Thymus (tissue), 11 donors: ENCODE measurements around the gene DBR1. TPM values are rescaled to one million over a fixed set of nuclear protein-coding genes. Genes with fewer than 3 reads are reported as not detected.
"Not testable (repeated sequence)": the region's sequence is repeated elsewhere in the genome, so short reads cannot be mapped to it uniquely, and the experiment has no call there.

Source experiments
- DNase-seq, 9 donors: peaks; one replicate each; pipeline ENCODE4 v3.0.0-alpha.2; 2013; ENCODE audit warnings: low spot score in 9 of 9, low read depth in 6 of 9, missing footprints in 1 of 9
- H3K27ac ChIP-seq, 2 donors: one replicate each; pipeline ENCODE4 v1.5.1; 2013; ENCODE audit warnings: control low read depth in 1 of 2, low read depth in 1 of 2, low read length in 1 of 2, mild to moderate bottlenecking in 1 of 2, moderate library complexity in 1 of 2
- H3K27me3 ChIP-seq, 2 donors: one replicate each; pipeline ENCODE4 v1.5.1; 2013; ENCODE audit warnings: low read length in 1 of 2; ENCODE audit not compliant: control insufficient read depth in 2 of 2, insufficient read depth in 1 of 2
- H3K36me3 ChIP-seq, 2 donors: one replicate each; pipeline ENCODE4 v1.5.1; 2013; ENCODE audit warnings: low read length in 1 of 2, mild to moderate bottlenecking in 1 of 2, moderate library complexity in 1 of 2; ENCODE audit not compliant: control insufficient read depth in 2 of 2, insufficient read depth in 2 of 2
- H3K4me1 ChIP-seq, 2 donors: one replicate each; pipeline ENCODE4 v1.5.1; 2013; ENCODE audit warnings: low read length in 2 of 2; ENCODE audit not compliant: control insufficient read depth in 2 of 2, insufficient read depth in 2 of 2
- H3K4me3 ChIP-seq, 2 donors: one replicate each; pipeline ENCODE4 v1.5.1; 2013; ENCODE audit warnings: low read length in 2 of 2, control low read depth in 1 of 2, mild to moderate bottlenecking in 1 of 2
- H3K9me3 ChIP-seq, 2 donors: one replicate each; pipeline ENCODE4 v1.5.1; 2013; ENCODE audit warnings: low read length in 1 of 2, mild to moderate bottlenecking in 1 of 2; ENCODE audit not compliant: control insufficient read depth in 2 of 2, insufficient read depth in 1 of 2
- WGBS: extraction: QIAGEN DNeasy Blood & Tissue Kit; methylation state at CpG from one replicate; pipeline ENCODE4 v1.1.7; 2013; 5-methylcytosine and 5-hydroxymethylcytosine counted together
- polyA plus RNA-seq: library from polyadenylated mRNA; stranded (reverse); fragments of 200-250 nt; gene quantifications from one replicate; pipeline ENCODE4 v1.2.3, GENCODE V29; 2013
- total RNA-seq: library from RNA; stranded (reverse); fragments of 120-200 nt; gene quantifications from one replicate; pipeline ENCODE4 v1.2.4, GENCODE V29; 2013
- donor health status: healthy.

The DBR1 gene
- total and polyA plus RNA-seq, 2 donors = 12.7 to 16.4 TPM

GRCh38 chr3:138173769-138174420 is 826 bp downstream of the DBR1 start:
- 83% methylated on average over 13 of the region's 13 CpGs for WGBS
- H3K27ac ChIP-seq = peak overlapping the region in 1 of 2 donors; percentile 83
- H3K4me1 ChIP-seq = peaks cover 4 to 9% of the 10 kb centered on the region in 2 donors
- peak overlapping the region; percentile 86 to 91 for H3K4me3 ChIP-seq
- H3K9me3 ChIP-seq = no peaks in the 10 kb centered on the region
- H3K36me3 ChIP-seq = peaks cover 7 to 10% of the 10 kb centered on the region in 2 donors
- no peaks in the 10 kb centered on the region for H3K27me3 ChIP-seq
- no peak for DNase-seq

GRCh38 chr3:138172625-138173024 is 2.1 kb downstream of the DBR1 start:
- H3K4me1 ChIP-seq = peaks cover 4 to 9% of the 10 kb centered on the region in 2 donors
- H3K27ac ChIP-seq = no peak overlapping the region
- no peak for DNase-seq
- 97% methylated on average over 2 of the region's 2 CpGs for WGBS
- no peaks in the 10 kb centered on the region for H3K9me3 ChIP-seq
- H3K27me3 ChIP-seq = no peaks in the 10 kb centered on the region
- no peak overlapping the region for H3K4me3 ChIP-seq
- peaks cover 12 to 15% of the 10 kb centered on the region in 2 donors for H3K36me3 ChIP-seq

- no peaks in the 10 kb centered on the region for H3K9me3 ChIP-seq
- no peak overlapping the region for H3K27ac ChIP-seq
- no peak overlapping the region for H3K4me3 ChIP-seq
- H3K36me3 ChIP-seq = peaks cover 28 to 55% of the 10 kb centered on the region in 2 donors
- 96% methylated on average over 2 of the region's 2 CpGs for WGBS
- H3K4me1 ChIP-seq = no peaks in the 10 kb centered on the region
- H3K27me3 ChIP-seq = no peaks in the 10 kb centered on the region
- no peak for DNase-seq
These were observed 9.7 kb downstream of the DBR1 start for GRCh38 chr3:138165061-138165460.

GRCh38 chr3:138157743-138158142 is 17.0 kb downstream of the DBR1 start:
- no peaks in the 10 kb centered on the region for H3K4me1 ChIP-seq
- no peak for DNase-seq
- no peaks in the 10 kb centered on the region for H3K27me3 ChIP-seq
- 98% methylated on average over 4 of the region's 4 CpGs for WGBS
- H3K9me3 ChIP-seq = no peaks in the 10 kb centered on the region
- no peak overlapping the region for H3K27ac ChIP-seq
- H3K36me3 ChIP-seq = peaks cover 7 to 10% of the 10 kb centered on the region in 2 donors
- no peak overlapping the region for H3K4me3 ChIP-seq

GRCh38 chr3:138154534-138154933 is 20.2 kb downstream of the DBR1 start:
- no peaks in the 10 kb centered on the region for H3K9me3 ChIP-seq
- H3K27ac ChIP-seq = no peak overlapping the region
- H3K36me3 ChIP-seq = no peaks in the 10 kb centered on the region
- H3K27me3 ChIP-seq = no peaks in the 10 kb centered on the region
- H3K4me3 ChIP-seq = no peak overlapping the region
- H3K4me1 ChIP-seq = no peaks in the 10 kb centered on the region
- no peak for DNase-seq

- Histone ChIP-seq H3K27me3 (no peaks in the 10 kb centered on the region), H3K4me1 (no peaks in the 10 kb centered on the region), H3K27ac (no peak overlapping the region), H3K9me3 (no peaks in the 10 kb centered on the region), H3K4me3 (no peak overlapping the region), H3K36me3 (no peaks in the 10 kb centered on the region)
- DNase-seq = no peak
- 85% methylated on average over 4 of the region's 4 CpGs for WGBS
These were observed 26.2 kb downstream of the DBR1 start for GRCh38 chr3:138148503-138148902.

GRCh38 chr3:138142181-138142580 is 32.5 kb downstream of the DBR1 start:
- not testable (repeated sequence) for H3K4me3 ChIP-seq, H3K9me3 ChIP-seq, H3K27ac ChIP-seq, H3K27me3 ChIP-seq, DNase-seq, H3K36me3 ChIP-seq, H3K4me1 ChIP-seq
- 97% methylated on average over 3 of the region's 3 CpGs for WGBS

GRCh38 chr3:138140940-138141339 is 33.8 kb downstream of the DBR1 start:
- no peaks in the 10 kb centered on the region for H3K9me3 ChIP-seq
- no peak overlapping the region for H3K27ac ChIP-seq
- no peak overlapping the region for H3K4me3 ChIP-seq
- H3K36me3 ChIP-seq = no peaks in the 10 kb centered on the region
- H3K27me3 ChIP-seq = no peaks in the 10 kb centered on the region
- H3K4me1 ChIP-seq = no peaks in the 10 kb centered on the region
- no peak for DNase-seq

- Histone ChIP-seq H3K27ac (no peak overlapping the region), H3K27me3 (no peaks in the 10 kb centered on the region), H3K4me3 (no peak overlapping the region), H3K36me3 (no peaks in the 10 kb centered on the region), H3K4me1 (no peaks in the 10 kb centered on the region), H3K9me3 (no peaks in the 10 kb centered on the region)
- DNase-seq = no peak
- WGBS = 47% methylated on average over 2 of the region's 2 CpGs
These were observed 35.0 kb downstream of the DBR1 start for GRCh38 chr3:138139691-138140090.
